NAMALWA (cell line): Measurements from ENCODE around the gene RPS23.

Experiments
- DNase-seq: peaks from one replicate; pipeline ENCODE4 v3.0.0-alpha.2; 2015; ENCODE audit warnings: low spot score

The RPS23 gene

DNA sequence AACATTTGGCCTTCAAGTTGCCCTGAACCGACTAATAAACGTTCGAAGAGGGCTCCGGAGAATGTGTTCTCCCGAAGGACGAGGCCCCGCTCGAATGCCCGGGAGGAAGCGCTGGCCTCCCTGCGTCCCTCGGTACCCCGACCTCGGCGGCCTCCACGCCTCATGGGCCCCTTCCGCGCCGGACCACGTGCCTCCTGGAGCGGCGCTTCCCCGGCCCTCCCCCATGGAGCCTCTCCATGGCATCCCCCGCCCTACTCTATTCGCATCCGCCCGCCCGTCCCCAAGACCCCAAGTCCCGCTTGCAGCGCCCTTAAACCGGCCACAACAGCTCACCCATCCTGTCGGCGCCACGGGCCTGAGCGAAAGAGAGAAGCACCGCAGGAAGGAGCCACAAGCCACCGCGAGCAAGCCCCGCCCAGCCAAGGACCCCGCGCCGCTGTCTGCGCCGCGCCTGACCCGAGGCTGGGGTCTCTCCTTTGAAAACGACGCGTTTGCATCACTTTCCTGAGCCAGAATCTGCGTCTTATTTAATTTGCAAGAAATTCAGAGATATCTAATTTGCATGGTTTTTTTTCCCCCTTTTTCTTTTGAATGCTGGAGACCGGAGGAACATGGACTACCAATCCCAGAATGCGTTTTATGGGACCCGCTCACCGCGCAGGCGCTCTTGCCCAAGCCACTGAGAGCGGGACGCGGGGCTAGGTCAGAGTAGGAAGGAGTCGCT lies at the start of gene RPS23:
Gene RPS23 (minus strand): TSS at position 368 of the 724 bp plus-strand sequence. CDS start 31 bp downstream, at position 337.
- peak; percentile 92 for DNase-seq

DNA sequence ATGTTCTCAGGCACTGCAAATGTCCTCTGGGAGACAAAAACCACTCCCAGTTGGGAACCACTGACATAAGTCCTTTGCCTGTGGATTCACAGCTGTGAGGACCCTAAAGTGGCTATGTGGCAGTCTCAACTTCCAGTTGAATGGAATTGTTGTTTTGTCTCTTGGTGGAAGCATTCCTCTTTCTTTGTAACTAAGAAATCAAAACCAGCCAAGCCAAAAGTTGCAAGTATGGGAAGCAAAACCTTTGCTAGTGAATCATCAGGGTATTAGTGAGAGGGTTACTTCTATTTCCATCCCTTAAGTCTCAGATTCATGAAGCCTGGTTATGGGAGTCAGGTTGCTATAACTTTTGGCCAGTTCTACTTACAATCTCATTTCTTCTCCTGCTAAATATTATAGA lies 49.8 kb upstream of the RPS23 start:
- DNase-seq: no peak

DNA sequence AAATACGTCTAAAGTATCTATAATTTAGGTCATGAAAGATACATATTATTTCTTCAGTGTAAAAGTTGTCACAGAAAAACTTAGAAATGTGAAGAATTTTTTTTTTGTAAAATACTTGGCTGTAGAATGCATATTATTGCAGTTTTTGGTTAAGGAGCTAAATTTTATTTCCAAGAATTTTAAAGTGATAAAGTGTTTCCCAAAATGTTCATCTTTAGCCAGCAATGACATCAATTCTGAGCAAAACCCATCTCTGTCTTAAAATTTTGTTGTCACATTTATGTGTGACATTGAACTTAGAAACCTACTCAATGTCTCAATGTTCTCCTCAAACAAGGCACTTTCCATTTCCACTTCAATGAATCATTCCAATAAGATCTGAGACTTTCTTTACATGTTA lies 47.8 kb upstream of the RPS23 start:
- no peak for DNase-seq

DNA sequence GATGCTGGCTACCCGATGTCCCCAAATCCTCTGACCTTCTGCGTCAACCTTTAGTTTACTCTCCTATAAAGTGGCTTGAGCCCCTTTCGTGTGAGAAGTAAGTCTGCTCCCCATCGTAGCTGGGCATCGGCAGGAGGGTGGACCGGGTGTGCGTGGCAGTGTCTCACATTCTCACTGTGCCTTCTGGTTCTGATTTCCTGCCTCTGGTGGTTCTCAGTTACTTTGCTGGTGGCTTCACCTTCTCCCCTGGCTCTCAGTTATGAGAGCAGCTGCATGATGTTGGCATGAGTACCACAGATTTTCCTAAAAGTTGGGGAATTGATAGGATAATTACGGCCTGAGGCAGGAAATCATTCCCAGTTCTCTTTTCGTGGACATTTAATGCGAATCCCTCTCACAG lies 47.0 kb upstream of the RPS23 start:
- no peak for DNase-seq

DNA sequence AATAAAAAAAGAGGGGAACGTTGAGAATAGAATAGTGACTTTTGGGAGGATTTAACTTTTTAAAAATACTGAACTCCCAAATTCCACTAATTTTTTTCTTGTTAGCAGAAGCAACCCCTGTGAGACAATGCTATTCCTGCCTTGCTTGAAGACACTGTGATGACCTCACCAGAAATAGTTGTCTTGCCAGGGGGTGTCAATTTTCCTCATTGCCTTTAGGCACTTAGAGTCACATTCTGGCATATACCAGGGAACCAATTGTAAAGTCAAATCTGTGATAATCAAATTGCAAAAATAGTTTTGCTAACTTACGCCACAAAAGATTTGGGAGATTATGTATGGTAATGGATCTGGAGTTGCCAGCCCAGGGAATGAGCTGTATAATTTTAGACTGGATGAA lies 42.8 kb upstream of the RPS23 start:
- DNase-seq: no peak

DNA sequence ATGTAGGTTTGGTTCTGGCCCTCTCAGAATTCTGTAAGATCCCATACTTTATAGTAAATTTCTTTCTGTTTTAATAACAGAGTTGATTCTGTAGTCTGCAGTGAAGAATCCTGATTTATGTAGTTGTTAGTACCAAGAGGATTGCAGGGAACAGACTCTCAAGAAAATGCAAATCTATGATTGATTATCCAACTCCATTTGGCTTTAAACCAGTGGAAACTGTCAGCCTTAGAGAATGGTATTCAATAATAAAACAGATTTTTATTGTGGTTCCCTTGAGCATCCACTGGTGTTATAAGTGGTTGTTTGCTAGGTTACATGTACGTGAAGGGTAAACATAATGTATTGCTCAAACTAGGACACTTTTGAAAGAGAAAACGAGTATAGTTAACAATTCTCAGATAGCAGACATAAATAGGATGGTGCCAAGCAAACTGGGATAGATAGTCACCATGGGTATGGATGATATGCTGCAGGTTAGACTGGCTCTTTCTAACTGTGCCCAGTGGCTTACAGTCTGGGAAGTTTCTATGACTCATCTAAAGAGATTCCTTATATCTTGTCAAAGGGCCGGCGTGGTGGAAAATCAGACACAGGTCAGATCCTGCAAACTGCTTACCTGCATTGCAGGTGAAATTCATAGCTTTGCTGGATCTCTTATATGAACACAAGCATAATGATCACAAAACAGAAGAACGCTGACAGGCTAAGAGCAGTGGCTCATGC lies 41.7 kb upstream of the RPS23 start:
- no peak for DNase-seq

DNA sequence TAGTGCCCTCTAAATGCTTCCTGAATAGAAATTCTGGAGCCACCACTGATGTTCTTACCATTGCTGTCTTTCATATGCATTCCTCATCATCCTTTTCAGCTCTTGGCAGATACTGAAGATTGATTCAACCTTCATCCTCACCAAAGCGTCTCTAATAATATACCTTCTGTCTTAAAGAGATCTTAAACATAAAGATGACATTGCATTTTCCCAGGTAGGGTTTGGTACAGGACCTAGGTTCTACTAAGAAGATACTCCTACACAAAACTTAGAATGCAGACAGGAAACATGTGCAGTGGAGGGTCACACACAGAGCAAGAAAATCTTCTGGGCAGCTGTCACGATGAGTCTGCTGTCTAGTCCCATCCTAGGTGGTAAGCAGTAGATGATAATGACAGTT lies 41.0 kb upstream of the RPS23 start:
- DNase-seq: no peak

DNA sequence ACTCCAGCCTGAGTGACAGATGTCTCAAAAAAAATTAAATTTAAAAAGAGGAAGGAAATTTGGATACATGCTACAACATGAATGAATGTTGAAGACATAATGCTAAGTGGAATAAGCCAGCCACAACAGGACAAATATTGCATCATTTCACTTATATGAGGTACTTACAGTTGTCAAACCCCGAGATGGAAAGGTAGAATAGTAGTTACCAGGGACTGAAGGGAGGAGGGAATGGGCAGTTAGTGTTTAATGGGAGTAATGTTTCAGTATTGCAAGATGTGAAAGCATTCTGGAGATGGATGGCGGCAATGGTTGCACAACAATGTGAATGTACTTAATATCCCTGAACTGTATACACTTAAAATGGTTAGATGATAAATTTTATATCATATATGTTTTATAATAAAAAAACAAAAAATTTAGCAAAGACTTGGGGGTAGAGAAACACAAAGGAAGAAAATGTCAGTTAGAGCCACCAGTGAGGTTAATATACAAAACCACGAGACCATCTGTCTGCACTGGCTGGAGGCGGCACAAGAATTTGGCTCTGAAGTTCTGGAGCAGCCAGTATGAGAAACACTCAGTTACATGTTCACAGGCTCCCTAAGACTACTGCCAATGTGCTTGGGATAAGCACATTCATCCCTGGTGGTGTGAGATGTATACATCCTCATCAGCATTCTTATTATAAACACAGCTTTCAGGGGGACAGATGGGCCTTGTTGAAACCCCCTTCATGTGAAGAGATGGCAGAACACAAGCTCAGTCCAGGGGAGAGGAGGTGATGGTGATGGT lies 37.0 kb upstream of the RPS23 start:
- no peak for DNase-seq

DNA sequence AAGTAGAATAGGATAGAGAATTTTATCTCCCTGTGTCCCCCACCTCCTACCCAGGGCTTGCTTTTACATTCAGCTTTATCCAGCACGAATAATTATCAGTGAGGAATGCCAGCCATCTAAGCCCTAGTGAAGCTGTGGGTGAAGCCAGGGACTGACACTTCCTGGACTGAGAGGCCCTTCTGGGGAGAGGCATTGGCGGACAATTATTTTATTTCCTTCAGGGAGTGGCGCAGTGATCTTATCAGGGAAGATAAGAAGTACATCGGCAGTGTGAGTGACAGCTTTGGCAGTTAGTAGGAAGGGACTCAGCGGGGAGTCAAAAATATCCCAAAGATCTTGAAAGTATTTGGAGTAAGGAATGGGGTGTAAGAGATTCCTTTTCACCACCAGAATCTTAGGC lies 34.9 kb upstream of the RPS23 start:
- DNase-seq: no peak

DNA sequence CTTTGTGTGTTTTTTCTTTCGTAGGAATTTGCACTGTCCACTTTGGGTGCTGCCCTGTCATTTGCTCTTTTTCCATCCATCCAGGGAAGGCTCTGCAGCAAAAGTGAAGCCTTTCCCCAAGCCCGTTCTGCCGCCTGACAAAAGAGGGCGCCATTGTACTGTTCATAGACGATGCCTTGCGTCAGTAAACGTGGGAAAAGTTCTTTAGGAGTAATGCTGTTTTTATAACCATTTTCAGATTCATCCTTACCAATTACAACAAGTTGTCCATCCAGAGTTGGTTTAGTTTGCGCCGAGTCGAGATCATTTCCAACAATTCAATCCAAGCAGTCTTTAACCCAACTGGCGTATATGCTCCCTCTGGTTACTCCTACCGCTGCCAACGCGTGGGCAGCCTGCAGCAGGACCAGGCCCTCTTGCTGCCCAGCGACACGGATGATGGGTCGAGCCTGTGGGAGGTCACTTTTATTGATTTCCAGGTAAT lies 34.3 kb upstream of the RPS23 start:
- peak; percentile 61 for DNase-seq

DNA sequence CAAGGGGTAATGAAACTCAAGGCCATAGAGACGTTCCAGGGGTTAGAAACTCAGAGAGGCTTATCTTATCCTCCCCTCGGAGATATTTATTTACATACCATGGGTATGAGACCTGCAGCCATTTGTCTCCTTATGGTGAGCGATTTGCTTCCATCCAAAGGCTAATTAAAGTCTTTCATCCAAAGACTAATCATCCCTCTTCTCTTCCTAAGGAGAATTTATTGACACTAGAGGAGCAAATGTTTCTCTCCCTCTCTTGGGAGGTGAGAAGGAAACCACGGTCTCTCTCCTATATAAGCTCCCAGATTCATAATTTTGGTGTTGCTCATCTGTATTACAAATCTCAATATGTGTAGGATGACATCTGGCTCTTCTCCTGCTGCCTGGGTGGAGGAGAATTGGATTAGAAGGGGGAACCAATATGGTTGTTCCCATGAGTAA lies 31.0 kb upstream of the RPS23 start:
- no peak for DNase-seq

DNA sequence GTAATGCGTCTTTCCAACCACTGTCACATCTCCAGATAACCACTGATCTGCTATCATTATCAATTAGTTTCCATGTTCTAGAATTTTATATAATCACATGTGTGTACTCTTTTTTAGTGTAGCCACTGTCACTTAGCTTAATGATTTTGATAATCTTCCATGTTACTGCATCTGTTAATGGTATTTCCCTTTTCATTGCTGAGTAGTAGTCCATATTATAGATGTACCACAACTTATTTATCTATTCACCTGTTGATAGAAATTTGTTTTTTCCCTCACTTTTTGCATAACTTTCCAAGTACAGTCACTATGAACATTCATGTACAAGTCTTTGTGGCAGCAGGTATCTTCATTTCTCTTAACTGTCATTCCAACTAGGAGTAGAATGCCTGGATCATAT lies 30.3 kb upstream of the RPS23 start:
- DNase-seq: no peak

DNA sequence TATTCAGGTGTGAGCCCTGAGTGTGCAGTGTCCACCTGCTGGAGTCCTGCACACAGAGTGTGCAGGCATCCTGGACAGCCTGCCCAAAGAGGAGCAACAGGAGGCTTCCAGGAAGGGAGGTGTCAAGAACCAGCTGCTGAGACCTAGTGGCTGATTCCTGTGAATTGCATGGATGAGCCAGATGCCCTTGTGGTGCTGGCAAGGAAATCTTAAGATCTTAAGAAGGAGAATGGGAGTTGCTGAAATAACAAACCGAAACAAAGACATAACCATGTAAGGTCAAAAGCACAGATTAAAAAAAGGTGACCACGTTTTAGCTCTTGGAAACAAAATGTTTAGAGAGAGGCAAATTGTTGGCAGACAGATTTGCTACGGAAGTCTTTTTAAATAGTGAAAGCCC lies 29.3 kb upstream of the RPS23 start:
- DNase-seq: no peak

DNA sequence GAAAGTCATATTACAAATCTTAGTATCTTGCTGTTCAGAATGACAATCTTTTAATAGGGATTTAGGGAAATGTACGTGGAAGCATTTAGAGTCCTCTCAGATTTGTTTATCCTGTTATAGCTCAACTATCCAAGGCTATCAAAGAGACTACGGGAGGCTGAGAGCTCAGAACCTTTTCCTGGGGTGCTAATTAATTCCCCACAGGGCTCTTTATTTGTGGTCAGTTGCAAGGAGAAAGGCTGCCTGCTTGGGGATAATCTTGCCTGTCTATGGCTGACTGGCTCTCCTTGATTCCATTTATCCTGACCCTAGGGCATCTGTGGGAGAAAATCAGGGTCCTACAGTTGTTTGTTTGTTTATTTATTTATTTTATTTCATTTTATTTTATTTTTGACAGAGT lies 28.0 kb upstream of the RPS23 start:
- DNase-seq: no peak

DNA sequence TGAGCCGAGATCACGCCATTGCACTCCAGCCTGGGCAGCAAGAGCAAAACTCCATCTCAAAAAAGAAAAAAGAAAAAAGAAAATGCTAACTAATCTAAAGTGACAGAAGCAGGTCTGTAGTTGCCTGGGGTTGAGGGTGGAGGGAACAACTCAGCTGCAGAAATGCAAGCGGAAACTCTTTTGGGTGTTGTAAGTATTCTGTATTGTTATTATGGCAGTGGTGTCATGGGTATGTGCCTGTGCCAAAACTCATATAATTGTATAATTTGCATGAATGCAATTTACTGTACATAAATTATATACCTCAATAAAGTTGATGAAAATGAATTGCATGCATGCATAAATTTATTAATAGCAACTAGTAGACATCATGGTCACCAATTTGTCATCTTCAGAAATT lies 23.0 kb upstream of the RPS23 start:
- DNase-seq: no peak

DNA sequence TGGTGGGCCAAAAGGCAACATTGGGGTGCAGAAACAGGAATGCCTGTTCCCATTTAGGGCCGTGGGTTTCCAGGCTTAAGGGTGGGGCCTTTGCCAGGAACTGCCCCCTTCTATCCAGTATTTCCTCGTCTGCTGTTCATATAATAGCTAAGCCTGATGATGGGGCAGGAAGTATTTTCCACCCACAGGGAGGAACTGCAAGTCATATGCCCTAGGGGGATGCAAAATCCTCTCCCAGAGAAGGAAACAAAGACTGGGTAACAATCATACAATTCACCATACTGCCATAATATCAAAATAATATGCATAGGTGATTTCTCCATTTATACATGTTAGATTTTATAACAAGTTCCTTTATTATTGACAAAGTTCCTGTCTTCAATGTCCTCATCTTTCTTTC lies 20.5 kb upstream of the RPS23 start:
- DNase-seq: no peak

DNA sequence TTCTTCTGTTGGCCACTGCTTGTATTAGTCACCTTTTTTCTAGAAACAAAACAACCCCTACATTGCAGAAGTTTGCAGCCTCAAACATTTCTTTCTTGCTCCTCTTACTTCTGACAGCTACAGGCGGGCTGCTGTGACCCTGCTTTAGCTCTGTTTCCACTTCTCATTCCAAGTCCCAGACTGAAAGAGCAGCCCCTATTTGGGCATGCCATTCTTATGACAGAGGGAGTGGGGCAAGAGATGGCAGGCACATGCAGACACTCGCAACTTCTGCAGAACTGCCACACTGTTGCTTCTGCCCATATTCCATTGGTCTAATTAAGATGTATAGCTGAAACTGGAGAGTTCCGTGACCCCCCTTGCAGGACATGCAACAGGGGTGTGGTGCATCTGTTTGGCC lies 19.6 kb upstream of the RPS23 start:
- no peak for DNase-seq

DNA sequence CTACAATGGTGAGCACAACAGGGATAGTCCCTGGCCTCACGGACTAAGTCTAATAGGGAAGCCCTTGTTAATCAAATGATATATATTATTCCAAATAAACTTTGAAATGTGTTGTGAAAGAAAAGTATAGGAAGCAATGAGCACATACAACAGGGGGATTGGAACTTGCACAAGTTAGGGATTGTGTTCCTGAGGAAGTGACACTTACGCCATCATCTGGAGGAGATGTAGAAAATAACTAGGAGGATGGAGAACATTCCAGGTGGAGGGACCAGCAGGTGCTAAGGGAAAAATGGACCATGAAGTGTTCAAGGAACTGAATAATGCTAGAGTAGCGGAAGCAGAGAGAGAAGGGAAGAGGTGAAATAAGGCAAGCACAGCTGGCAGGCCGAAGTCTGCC lies 18.8 kb upstream of the RPS23 start:
- DNase-seq: no peak

DNA sequence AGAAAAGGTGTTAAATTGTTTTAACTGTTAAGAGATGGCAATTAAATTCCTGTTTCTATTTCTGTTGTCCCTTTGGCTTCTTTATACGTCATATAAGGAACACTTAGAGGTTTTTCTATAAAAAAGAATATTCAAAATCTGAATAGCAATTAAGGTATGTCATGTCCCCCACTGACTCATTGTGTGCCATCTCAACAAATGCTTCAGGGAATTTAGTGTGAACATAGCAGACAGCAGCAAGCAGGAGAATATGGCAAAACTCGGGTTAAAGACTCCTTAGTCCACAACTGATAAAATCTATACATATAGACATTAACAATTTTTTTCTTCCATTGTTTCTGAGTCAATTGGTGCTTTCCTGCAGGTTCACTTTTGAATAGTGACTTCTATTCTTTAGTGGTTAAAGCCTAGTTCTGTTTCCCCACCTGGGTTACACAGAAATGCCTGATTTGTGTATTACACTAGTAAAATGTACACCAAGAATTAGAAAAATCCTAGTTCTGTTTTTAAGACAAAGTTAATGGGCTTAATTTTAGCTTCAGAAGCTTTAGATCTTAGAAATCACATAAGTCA lies 17.9 kb upstream of the RPS23 start:
- DNase-seq: no peak

DNA sequence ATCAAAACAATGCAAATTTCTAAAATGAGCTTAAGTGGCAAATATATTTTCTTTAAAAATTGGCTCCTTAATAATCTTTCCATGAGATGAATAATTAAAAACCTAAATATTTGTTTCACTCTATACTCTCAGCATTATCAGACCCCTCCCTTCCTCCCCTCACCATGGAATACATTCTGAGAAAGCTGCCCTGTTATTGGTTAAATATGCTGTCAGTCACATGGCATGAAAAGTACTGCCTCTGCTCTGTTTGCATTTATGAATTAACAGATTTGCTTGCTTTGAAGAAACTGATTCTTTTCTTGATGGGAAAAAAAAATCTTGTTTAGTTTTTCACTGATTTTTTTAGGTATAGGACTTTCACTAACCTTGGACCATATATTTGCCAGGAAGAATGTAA lies 17.0 kb upstream of the RPS23 start:
- DNase-seq: peak; percentile 45

DNA sequence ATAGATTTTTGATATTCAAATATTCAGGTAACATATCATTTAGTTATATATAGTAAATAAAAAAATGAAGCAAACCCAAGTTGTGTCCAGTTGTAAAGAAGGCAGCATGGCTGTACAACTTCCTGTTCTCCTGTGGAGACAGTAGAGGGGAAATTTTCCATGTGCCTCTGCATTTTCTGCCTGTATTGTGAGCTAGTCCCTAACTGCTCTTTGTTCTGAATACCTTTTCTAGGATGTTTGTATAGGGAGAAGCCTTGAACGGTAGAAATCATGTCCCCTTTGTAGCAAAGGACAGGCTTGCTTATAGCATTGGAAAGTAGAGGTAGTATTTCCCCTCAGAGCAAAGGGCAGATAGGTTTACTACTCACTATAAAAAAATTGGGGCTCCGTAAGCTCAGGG lies 13.3 kb upstream of the RPS23 start:
- DNase-seq: no peak

DNA sequence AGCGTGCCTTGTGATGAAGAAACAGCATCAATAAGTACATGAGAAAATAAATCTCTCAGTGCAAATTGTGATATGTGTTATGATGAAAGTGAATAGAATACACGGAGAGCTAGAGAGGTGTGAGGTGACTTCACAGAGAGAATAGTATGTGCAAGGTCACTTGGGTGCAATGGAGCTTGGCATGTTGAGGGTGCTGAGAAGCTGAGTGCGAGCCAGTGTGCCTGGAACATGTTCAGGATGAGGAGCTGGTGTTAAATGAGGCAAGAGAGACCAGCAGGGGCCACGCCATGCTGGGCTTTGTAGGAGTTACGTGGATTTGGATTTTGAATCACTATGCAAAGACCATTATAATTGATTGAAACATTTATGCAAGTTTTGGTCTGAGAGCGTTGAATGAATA lies 12.8 kb upstream of the RPS23 start:
- no peak for DNase-seq

DNA sequence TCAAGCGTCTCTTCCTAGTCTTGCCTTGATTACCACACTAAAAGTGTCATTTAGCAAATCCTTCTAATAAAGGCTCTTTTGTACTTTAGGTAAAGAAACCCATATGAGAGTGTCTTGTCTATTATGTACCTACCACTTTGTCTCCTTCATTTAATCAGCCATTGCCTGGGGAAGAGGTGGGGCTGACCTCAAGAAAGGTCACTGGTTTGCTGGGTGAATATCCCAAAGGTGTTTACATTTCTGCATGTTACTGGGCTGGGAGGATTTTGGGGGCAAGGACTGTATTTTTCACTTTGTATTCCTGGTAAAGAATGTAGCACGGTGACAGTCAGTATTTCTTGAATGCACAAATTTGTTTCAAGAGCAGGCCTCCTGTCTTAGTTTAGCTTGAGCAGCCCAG lies 11.9 kb upstream of the RPS23 start:
- no peak for DNase-seq
